ENCODE results near the gene EPC2.

DNA sequence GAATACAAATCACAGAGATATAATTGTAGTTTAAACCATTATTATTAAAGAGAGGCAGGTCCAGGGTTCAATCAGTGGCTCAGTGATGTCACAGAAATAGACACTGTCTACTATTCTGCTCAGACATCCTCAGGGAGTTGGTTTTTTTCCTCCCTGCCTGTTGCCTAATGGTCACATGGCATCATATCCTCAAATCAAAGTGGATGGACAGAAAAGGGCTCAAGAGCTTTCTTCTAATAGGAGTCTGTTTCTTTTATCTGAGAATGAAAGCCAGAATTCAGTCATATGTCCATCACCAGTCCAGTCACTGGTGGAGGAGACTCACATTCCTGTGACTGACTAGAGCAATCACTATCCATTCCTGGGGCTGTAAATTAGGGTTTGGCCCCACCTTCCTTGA is 27.9 kb upstream of the EPC2 start:
- TF ChIP-seq, protein P1, sequence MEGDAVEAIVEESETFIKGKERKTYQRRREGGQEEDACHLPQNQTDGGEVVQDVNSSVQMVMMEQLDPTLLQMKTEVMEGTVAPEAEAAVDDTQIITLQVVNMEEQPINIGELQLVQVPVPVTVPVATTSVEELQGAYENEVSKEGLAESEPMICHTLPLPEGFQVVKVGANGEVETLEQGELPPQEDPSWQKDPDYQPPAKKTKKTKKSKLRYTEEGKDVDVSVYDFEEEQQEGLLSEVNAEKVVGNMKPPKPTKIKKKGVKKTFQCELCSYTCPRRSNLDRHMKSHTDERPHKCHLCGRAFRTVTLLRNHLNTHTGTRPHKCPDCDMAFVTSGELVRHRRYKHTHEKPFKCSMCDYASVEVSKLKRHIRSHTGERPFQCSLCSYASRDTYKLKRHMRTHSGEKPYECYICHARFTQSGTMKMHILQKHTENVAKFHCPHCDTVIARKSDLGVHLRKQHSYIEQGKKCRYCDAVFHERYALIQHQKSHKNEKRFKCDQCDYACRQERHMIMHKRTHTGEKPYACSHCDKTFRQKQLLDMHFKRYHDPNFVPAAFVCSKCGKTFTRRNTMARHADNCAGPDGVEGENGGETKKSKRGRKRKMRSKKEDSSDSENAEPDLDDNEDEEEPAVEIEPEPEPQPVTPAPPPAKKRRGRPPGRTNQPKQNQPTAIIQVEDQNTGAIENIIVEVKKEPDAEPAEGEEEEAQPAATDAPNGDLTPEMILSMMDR (IDR thresholded peaks at IDR 0.05; ENCODE audit: low read depth, low read length) = no peak
- TF ChIP-seq POLR2A (IDR thresholded peaks at IDR 0.05; ENCODE audit: extremely low read depth, insufficient read length) = no peak
